Caco-2 (cell line): ENCODE data around the gene HTR3E. TPM values are rescaled to one million over a fixed set of nuclear protein-coding genes. Genes with fewer than 3 reads are reported as not detected.

ENCODE experiments used
- BruUV-seq: library from RNA; stranded (reverse); fragments of 400-500 nt; replicated peaks from 2 replicates; lab custom pipeline; 2021; lab: Mats Ljungman, UMichigan
- CTCF ChIA-PET: fragments of 300-600 bp; sonication (Branson Sonifier 250); formaldehyde crosslinking; loops from one replicate; lab custom pipeline; 2022; ENCODE audit warnings: antibody characterized with exemption; lab: Charles Lee
- POLR2A ChIA-PET: fragments of 300-600 bp; sonication (Branson Sonifier 250); formaldehyde crosslinking; loops from one replicate; lab custom pipeline; 2022; ENCODE audit warnings: antibody characterized with exemption; lab: Charles Lee
- DNase-seq, 2 experiments: peaks; one replicate each; pipeline versions ENCODE4 v3.0.0 to v3.0.0-alpha.2; 2020 to 2022
- H3K27me3 ChIP-seq: replicated peaks from 2 replicates; pipeline ENCODE4 v1.6.0; 2011; ENCODE audit warnings: low read length; ENCODE audit not compliant: control insufficient read depth, insufficient read depth
- H3K36me3 ChIP-seq: 2 replicates; pipeline ENCODE4 v1.5.1; 2011; ENCODE audit warnings: low read length; ENCODE audit not compliant: control insufficient read depth, insufficient read depth
- H3K4me1 ChIP-seq: fragments of 250-450 bp; sonication (Bioruptor Pico); 2 replicates; pipeline ENCODE4 v1.5.1; 2020; ENCODE audit warnings: mild to moderate bottlenecking
- H3K4me3 ChIP-seq: 2 replicates; pipeline ENCODE4 v1.5.1; 2011; ENCODE audit warnings: low read depth, mild to moderate bottlenecking, control low read depth, low read length
- H3K9me3 ChIP-seq: fragments of 250-450 bp; sonication (Bioruptor Pico); 2 replicates; pipeline ENCODE4 v1.5.1; 2020; ENCODE audit warnings: mild to moderate bottlenecking, moderate library complexity
- H3K27ac Mint-ChIP-seq: one replicate; pipeline ENCODE4 v1.8.0; 2022; ENCODE audit warnings: mixed read lengths; ENCODE audit not compliant: unreplicated experiment
- H3K27me3 Mint-ChIP-seq: one replicate; pipeline ENCODE4 v1.8.0; 2022; ENCODE audit warnings: mixed read lengths; ENCODE audit not compliant: insufficient read depth, unreplicated experiment
- H3K36me3 Mint-ChIP-seq: one replicate; pipeline ENCODE4 v1.8.0; 2022; ENCODE audit warnings: mild to moderate bottlenecking, mixed read lengths; ENCODE audit not compliant: insufficient read depth, unreplicated experiment
- H3K4me1 Mint-ChIP-seq: one replicate; pipeline ENCODE4 v1.8.0; 2022; ENCODE audit warnings: low read depth, mixed read lengths; ENCODE audit not compliant: unreplicated experiment
- H3K4me3 Mint-ChIP-seq: one replicate; pipeline ENCODE4 v1.8.0; 2022; ENCODE audit warnings: mild to moderate bottlenecking, moderate library complexity, mixed read lengths; ENCODE audit not compliant: unreplicated experiment
- H3K9me3 Mint-ChIP-seq: one replicate; pipeline ENCODE4 v1.8.0; 2022; ENCODE audit warnings: mixed read lengths; ENCODE audit not compliant: unreplicated experiment
- intact Hi-C: fragments of 100-400 bp; cut with micrococcal nuclease; formaldehyde crosslinking; loops from one replicate; pipeline ENCODE4 v1.10.0; 2022; ENCODE audit not compliant: unreplicated experiment
- total RNA-seq: library from RNA; stranded (reverse); gene quantifications from 2 replicates; pipeline ENCODE4 v1.2.3, GENCODE V29; 2022
- TF ChIP-seq, protein P1 (sequence below), 2 experiments: fragments of 200-600 bp in 1 of 2; IDR thresholded peaks; 1 replicate in 1 of 2; 2 replicates in 1 of 2; pipeline versions ENCODE4 v1.5.1 to v1.8.0; 2011 to 2022; ENCODE audit warnings: antibody characterized with exemption in 1 of 2, control low read depth in 1 of 2, inconsistent platforms in 1 of 2, low read depth in 1 of 2, low read length in 1 of 2, mild to moderate bottlenecking in 1 of 2, moderate library complexity in 1 of 2; ENCODE audit not compliant: insufficient read depth in 1 of 2, severe bottlenecking in 1 of 2, unreplicated experiment in 1 of 2

The HTR3E gene
- total RNA-seq, 1 experiment from 2014 or later, result not detected

DNA sequence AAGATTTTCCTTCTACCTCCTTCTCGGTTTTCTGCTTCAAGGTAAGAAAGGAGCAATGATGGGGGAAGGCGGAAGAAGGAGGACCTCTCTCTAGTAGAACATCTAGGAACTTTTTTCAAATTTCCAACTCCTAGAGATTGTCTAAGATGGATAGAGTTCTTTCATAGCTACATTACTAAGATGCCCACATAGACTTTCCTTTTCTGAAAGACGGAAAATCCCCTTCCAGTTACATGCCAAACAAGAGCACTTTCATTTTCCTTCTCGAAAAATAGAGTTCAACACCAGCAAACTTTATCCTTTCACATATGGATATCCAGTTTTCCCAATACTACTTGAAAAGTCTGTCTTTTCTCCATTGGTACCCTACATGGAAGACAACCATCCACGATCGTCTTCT lies 692 bp downstream of the HTR3E start:
- Mint-ChIP-seq H3K4me3 (no peak overlapping the region), H3K27ac (no peak overlapping the region), H3K4me1 (no peaks in the 10 kb centered on the region), H3K9me3 (no peaks in the 10 kb centered on the region), H3K27me3 (peaks cover 3% of the 10 kb centered on the region), H3K36me3 (no peaks in the 10 kb centered on the region)
- no TSS peak for BruUV-seq
- Histone ChIP-seq H3K9me3 (peaks cover 10% of the 10 kb centered on the region), H3K4me3 (no peak overlapping the region), H3K36me3 (no peaks in the 10 kb centered on the region), H3K27me3 (no peaks in the 10 kb centered on the region), H3K4me1 (no peaks in the 10 kb centered on the region)
- ChIA-PET POLR2A (no interaction called here), CTCF (no interaction called here)
- DNase-seq, result no peak
- intact Hi-C loops, result no loop called here
- TF ChIP-seq, protein P1, sequence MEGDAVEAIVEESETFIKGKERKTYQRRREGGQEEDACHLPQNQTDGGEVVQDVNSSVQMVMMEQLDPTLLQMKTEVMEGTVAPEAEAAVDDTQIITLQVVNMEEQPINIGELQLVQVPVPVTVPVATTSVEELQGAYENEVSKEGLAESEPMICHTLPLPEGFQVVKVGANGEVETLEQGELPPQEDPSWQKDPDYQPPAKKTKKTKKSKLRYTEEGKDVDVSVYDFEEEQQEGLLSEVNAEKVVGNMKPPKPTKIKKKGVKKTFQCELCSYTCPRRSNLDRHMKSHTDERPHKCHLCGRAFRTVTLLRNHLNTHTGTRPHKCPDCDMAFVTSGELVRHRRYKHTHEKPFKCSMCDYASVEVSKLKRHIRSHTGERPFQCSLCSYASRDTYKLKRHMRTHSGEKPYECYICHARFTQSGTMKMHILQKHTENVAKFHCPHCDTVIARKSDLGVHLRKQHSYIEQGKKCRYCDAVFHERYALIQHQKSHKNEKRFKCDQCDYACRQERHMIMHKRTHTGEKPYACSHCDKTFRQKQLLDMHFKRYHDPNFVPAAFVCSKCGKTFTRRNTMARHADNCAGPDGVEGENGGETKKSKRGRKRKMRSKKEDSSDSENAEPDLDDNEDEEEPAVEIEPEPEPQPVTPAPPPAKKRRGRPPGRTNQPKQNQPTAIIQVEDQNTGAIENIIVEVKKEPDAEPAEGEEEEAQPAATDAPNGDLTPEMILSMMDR (IDR thresholded peaks at IDR 0.05; ENCODE audit: insufficient read depth in 1 of 2, low read depth in 1 of 2, low read length in 1 of 2, severe bottlenecking in 1 of 2, unreplicated experiment in 1 of 2), result no peak

DNA sequence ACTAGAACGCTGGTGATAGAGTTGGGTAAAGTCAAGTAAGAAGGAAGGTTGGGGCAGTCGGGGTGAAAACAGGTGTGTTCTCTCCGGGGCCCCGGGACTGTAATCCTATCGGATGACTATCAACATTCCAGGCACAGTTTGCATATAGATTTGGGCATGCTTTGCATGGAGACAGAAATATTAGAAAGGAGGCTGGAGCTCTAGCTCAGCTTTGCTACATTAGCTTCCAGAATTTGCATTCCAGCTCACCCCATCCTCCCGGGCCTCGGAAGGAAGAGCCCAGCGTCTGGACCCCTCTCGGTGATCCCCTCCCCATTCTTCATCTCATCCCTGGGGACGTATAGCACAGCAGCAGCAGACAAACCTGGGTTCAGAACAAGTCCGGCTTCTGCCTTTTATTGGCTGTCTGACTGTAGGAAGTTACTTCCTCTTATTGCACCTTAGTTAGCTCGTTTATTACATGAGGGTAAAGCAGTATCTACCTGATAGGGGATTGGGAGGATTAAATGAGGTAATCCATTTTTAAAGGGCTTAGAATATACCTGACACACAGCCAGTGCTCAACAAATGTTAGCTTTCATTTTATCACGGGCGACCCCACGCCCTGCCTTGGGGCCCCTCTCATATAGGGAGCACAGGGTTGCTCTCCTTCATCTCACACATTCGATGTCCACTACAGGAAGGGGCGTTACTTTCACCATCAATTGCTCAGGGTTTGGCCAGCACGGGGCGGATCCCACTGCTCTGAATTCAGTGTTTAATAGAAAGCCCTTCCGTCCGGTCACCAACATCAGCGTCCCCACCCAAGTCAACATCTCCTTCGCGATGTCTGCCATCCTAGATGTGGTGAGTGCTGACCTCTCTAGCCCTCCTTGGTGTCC lies 3.2 kb downstream of the HTR3E start:
- TF ChIP-seq, protein P1 (IDR thresholded peaks at IDR 0.05; ENCODE audit: insufficient read depth in 1 of 2, low read depth in 1 of 2, low read length in 1 of 2, severe bottlenecking in 1 of 2, unreplicated experiment in 1 of 2), result no peak
- ChIA-PET POLR2A (interaction anchor here (1.2 kb wide), 1 partner anchor 82 kb away, joined by 6 read pairs; the partner anchor contains the start of gene ABCC5), CTCF (interaction anchor here (0.7 kb wide), 1 partner anchor 305 kb away, joined by 3 read pairs; no protein-coding TSS in a partner anchor)
- Mint-ChIP-seq H3K4me1 (no peaks in the 10 kb centered on the region), H3K9me3 (no peaks in the 10 kb centered on the region), H3K36me3 (no peaks in the 10 kb centered on the region), H3K4me3 (no peak overlapping the region), H3K27me3 (peaks cover 3% of the 10 kb centered on the region), H3K27ac (no peak overlapping the region)
- Histone ChIP-seq H3K9me3 (no peaks in the 10 kb centered on the region), H3K27me3 (no peaks in the 10 kb centered on the region), H3K4me3 (no peak overlapping the region), H3K36me3 (no peaks in the 10 kb centered on the region), H3K4me1 (no peaks in the 10 kb centered on the region)
- no TSS peak for BruUV-seq
- no peak for DNase-seq
- intact Hi-C loops, result no loop called here

DNA sequence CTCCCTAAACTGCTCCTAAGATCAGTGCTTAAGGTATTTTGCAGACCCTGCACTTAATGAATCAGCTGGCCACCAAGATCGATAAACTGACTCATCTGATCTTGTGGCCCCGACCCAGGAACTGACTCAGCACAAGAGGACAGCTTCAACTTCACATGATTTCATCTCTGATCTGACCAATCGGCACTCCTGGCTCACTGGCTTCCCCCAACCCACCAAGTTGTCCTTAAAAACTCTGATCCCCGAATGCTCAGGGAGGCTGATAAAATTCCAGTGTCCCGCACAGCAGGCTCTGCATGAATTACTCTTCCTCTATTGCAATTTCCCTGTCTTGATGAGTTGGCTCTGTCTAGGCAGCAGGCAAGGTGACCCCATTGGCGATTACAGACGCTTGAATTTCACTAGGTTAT lies 13.5 kb downstream of the HTR3E start:
- Histone ChIP-seq H3K36me3 (no peaks in the 10 kb centered on the region), H3K4me1 (no peaks in the 10 kb centered on the region), H3K9me3 (no peaks in the 10 kb centered on the region), H3K27me3 (no peaks in the 10 kb centered on the region), H3K4me3 (no peak overlapping the region)
- Mint-ChIP-seq H3K36me3 (peaks cover 5% of the 10 kb centered on the region), H3K4me3 (no peak overlapping the region), H3K27ac (no peak overlapping the region), H3K27me3 (no peaks in the 10 kb centered on the region), H3K9me3 (no peaks in the 10 kb centered on the region), H3K4me1 (no peaks in the 10 kb centered on the region)
- POLR2A ChIA-PET, result no interaction called here
- TF ChIP-seq, protein P1 (IDR thresholded peaks at IDR 0.05; ENCODE audit: insufficient read depth in 1 of 2, low read depth in 1 of 2, low read length in 1 of 2, severe bottlenecking in 1 of 2, unreplicated experiment in 1 of 2), result no peak
- no peak for DNase-seq
- BruUV-seq, result no TSS peak
- CTCF ChIA-PET, result no interaction called here
- intact Hi-C loops, result no loop called here
